C4-2B (cell line): Measurements from ENCODE around the gene TM4SF18.

ENCODE experiments used
- H3K27ac ChIP-seq: fragments of 450-650 bp; 2 replicates; pipeline ENCODE4 v1.5.1; 2017
- ZFX ChIP-seq: fragments of 450-650 bp; IDR thresholded peaks from 2 replicates; pipeline ENCODE4 v1.6.1; 2017
- TF ChIP-seq, protein P1 (sequence below): fragments of 450-650 bp; conservative IDR thresholded peaks from 2 replicates; pipeline ENCODE4 v1.5.1; 2017; ENCODE audit warnings: mild to moderate bottlenecking

Gene TM4SF18

GRCh38 chr3:149291178-149291577 is 42.3 kb downstream of the TM4SF18 start:
- H3K27ac ChIP-seq, result no peak overlapping the region
- TF ChIP-seq ZFX, result no peak
- TF ChIP-seq, protein P1, sequence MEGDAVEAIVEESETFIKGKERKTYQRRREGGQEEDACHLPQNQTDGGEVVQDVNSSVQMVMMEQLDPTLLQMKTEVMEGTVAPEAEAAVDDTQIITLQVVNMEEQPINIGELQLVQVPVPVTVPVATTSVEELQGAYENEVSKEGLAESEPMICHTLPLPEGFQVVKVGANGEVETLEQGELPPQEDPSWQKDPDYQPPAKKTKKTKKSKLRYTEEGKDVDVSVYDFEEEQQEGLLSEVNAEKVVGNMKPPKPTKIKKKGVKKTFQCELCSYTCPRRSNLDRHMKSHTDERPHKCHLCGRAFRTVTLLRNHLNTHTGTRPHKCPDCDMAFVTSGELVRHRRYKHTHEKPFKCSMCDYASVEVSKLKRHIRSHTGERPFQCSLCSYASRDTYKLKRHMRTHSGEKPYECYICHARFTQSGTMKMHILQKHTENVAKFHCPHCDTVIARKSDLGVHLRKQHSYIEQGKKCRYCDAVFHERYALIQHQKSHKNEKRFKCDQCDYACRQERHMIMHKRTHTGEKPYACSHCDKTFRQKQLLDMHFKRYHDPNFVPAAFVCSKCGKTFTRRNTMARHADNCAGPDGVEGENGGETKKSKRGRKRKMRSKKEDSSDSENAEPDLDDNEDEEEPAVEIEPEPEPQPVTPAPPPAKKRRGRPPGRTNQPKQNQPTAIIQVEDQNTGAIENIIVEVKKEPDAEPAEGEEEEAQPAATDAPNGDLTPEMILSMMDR, result peak; percentile 88

DNA sequence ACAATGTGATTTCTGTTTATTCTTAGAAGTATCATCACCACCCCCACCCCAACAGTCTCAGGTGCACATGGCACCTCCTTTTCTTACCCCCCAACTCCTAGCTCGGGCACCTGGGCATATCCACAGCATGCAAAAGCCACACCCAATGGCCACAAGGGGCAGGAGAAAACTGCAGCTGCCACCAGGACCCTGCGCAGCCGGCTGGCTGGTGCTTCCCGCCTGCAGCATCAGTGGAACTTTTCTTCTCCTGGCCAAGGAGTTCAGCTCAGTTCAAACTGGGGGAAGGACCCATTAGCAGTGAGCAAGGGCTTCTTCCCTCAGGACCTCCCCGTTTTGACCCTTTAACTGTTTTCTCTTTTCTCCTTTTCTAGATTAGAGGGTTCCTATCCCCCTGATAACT is 44.8 kb downstream of the TM4SF18 start:
- H3K27ac ChIP-seq, result no peak overlapping the region
- no peak for TF ChIP-seq ZFX
- TF ChIP-seq, protein P1, result no peak

DNA sequence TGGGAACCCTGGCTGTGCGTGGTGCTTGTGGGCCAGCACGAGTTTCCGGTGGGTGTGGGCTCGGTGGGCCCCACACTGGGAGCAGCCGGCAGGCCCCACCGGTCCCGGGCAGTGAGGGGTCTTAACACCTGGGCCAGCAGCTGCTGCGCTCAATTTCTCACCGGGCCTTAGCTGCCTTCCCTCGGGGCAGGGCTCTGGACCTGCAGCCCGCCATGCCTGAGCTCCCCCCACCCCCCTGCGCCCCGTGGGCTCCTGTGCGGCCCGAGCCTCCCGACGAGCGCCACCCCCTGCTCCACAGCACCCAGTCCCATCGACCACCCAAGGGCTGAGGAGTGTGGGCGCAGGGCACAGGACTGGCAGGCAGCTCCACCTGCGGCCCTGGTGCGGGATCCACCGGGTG is 49.4 kb downstream of the TM4SF18 start:
- peak overlapping the region; percentile 100 for H3K27ac ChIP-seq
- no peak for TF ChIP-seq ZFX
- TF ChIP-seq, protein P1, result no peak

DNA sequence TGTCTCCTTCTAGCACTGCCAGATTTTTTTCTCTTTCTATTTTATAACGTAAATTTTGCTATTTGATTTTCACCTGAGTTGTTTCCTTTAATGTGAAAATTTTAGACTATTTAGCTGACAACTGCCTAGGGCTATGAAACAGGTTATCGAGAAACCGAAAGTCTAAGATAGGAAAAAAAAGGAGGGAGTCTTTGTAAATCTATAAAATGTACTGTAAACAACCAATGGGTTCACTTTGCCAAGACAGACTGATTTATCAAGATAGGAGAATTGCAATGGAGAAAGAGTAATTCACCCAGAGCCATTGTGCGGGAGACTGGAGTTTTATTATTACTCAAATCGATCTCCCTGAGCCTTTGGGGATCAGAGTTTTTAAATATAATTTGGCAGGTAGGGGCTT is 50.0 kb downstream of the TM4SF18 start:
- no peak for TF ChIP-seq ZFX
- TF ChIP-seq, protein P1, result no peak
- peak overlapping the region; percentile 100 for H3K27ac ChIP-seq

- H3K27ac ChIP-seq, result peak overlapping the region; percentile 100; the same call in 1 of the 2 replicates
- TF ChIP-seq, protein P1, result no peak
- no peak for TF ChIP-seq ZFX
Measured at GRCh38 chr3:149282836-149283235, 50.6 kb downstream of the TM4SF18 start.

GRCh38 chr3:149282322-149282721 is 51.1 kb downstream of the TM4SF18 start:
- TF ChIP-seq, protein P1, result no peak
- no peak for TF ChIP-seq ZFX
- peak overlapping the region; percentile 100; the same call in 1 of the 2 replicates for H3K27ac ChIP-seq

GRCh38 chr3:149280671-149281349 is 52.6 kb downstream of the TM4SF18 start:
- H3K27ac ChIP-seq, result peak overlapping the region; percentile 100
- peak; percentile 79 for TF ChIP-seq ZFX
- TF ChIP-seq, protein P1, result no peak
